H1 (cell line): ENCODE results near the gene SUV39H2. TPM values are rescaled to one million over a fixed set of nuclear protein-coding genes. Genes with fewer than 3 reads are reported as not detected.

Source experiments
- CTCF ChIA-PET: fragments of 300-600 bp; sonication (Branson Sonifier 250); formaldehyde crosslinking; loops from one replicate; lab custom pipeline; 2021; ENCODE audit not compliant: partially characterized antibody; lab: Charles Lee
- POLR2A ChIA-PET: fragments of 300-600 bp; sonication (Branson Sonifier 250); formaldehyde crosslinking; loops from one replicate; lab custom pipeline; 2021; ENCODE audit warnings: inconsistent platforms; ENCODE audit not compliant: partially characterized antibody; lab: Charles Lee
- DNase-seq, 2 experiments: peaks; one replicate each; pipeline versions ENCODE4 v3.0.0 to v3.0.0-alpha.2; 2010 to 2022; ENCODE audit warnings: low spot score in 2 of 2, low read depth in 1 of 2, mixed read lengths in 1 of 2
- FAIRE-seq: peaks from 2 replicates; lab custom pipeline; 2011; peaks lifted over from hg19 to GRCh38; lab: Jason Lieb, UNC
- H2AFZ ChIP-seq: 2 replicates; pipeline ENCODE4 v1.8.1; 2012; ENCODE audit warnings: low read length, inconsistent platforms
- H2AK5ac ChIP-seq: 2 replicates; pipeline ENCODE4 v1.6.1; 2013; ENCODE audit warnings: low read depth, low read length
- H2BK120ac ChIP-seq: replicated peaks from 2 replicates; pipeline ENCODE3; 2013; ENCODE audit warnings: low read depth, low read length, inconsistent platforms
- H2BK12ac ChIP-seq: 2 replicates; pipeline ENCODE4 v1.6.1; 2013; ENCODE audit warnings: low read depth, low read length
- H2BK15ac ChIP-seq: 2 replicates; pipeline ENCODE4 v1.6.1; 2013; ENCODE audit warnings: low read length
- H2BK20ac ChIP-seq: 2 replicates; pipeline ENCODE4 v1.6.1; 2013; ENCODE audit warnings: low read length
- H2BK5ac ChIP-seq: 2 replicates; pipeline ENCODE4 v1.6.1; 2013; ENCODE audit warnings: low read depth, low read length
- H3K14ac ChIP-seq: 2 replicates; pipeline ENCODE4 v1.6.1; 2013; ENCODE audit warnings: inconsistent platforms; ENCODE audit not compliant: insufficient read length
- H3K18ac ChIP-seq: 2 replicates; pipeline ENCODE4 v1.6.1; 2013; ENCODE audit warnings: low read length; ENCODE audit errors: extremely low read depth
- H3K23ac ChIP-seq: 2 replicates; pipeline ENCODE4 v1.6.1; 2013; ENCODE audit warnings: inconsistent platforms; ENCODE audit not compliant: insufficient read length
- H3K23me2 ChIP-seq: 2 replicates; pipeline ENCODE4 v1.6.1; 2013; ENCODE audit warnings: low read depth, low read length
- H3K27ac ChIP-seq: 2 replicates; pipeline ENCODE4 v1.6.1; 2011; ENCODE audit warnings: low read depth, low read length, inconsistent platforms
- H3K27me3 ChIP-seq, 4 experiments: replicated peaks in 1 of 4; 1 replicate in 1 of 4; 2 replicates in 3 of 4; pipeline versions ENCODE4 v1.6.1 to v1.8.1; 2011 to 2013; ENCODE audit warnings: low read length in 3 of 4, mild to moderate bottlenecking in 3 of 4, inconsistent platforms in 2 of 4, mixed read lengths in 2 of 4, moderate library complexity in 1 of 4; ENCODE audit not compliant: control insufficient read depth in 3 of 4, insufficient read depth in 3 of 4; ENCODE audit errors: extremely low read depth in 1 of 4
- H3K36me3 ChIP-seq, 4 experiments: 2 replicates each; pipeline versions ENCODE4 v1.6.1 to v1.8.1; 2011 to 2013; ENCODE audit warnings: mild to moderate bottlenecking in 4 of 4, low read length in 3 of 4, moderate library complexity in 2 of 4, control low read depth in 1 of 4, inconsistent platforms in 1 of 4; ENCODE audit not compliant: insufficient read depth in 4 of 4, control insufficient read depth in 2 of 4
- H3K4ac ChIP-seq: replicated peaks from 2 replicates; pipeline ENCODE3; 2013; ENCODE audit warnings: low read length, low read depth, mixed read lengths, inconsistent platforms; ENCODE audit not compliant: insufficient read length
- H3K4me1 ChIP-seq, 4 experiments: replicated peaks in 1 of 4; 1 replicate in 1 of 4; 2 replicates in 3 of 4; pipeline versions ENCODE4 v1.6.1 to v1.8.1; 2011 to 2013; ENCODE audit warnings: low read length in 3 of 4, inconsistent platforms in 2 of 4, mixed read lengths in 1 of 4; ENCODE audit not compliant: insufficient read depth in 4 of 4, control insufficient read depth in 3 of 4
- H3K4me2 ChIP-seq, 2 experiments: 2 replicates each; pipeline versions ENCODE4 v1.6.1 to v1.8.1; 2011 to 2013; ENCODE audit warnings: low read depth in 2 of 2, low read length in 2 of 2, control low read depth in 1 of 2, inconsistent platforms in 1 of 2, mild to moderate bottlenecking in 1 of 2; ENCODE audit not compliant: insufficient read depth in 1 of 2
- H3K4me3 ChIP-seq, 4 experiments: fragments of 200-600, 300-600 bp in 1 of 4; sonication (generic), shearing (Covaris generic), sonication (Bioruptor Twin) in 1 of 4; 2 replicates each; pipeline versions ENCODE4 v1.5.1 to v1.8.1; 2011 to 2016; ENCODE audit warnings: low read length in 4 of 4, low read depth in 3 of 4, control low read depth in 2 of 4, inconsistent platforms in 2 of 4, mild to moderate bottlenecking in 2 of 4, mixed read lengths in 1 of 4, moderate library complexity in 1 of 4; ENCODE audit not compliant: insufficient read depth in 2 of 4; ENCODE audit errors: extremely low read depth in 1 of 4
- H3K56ac ChIP-seq: replicated peaks from 2 replicates; pipeline ENCODE3; 2013; ENCODE audit warnings: low read depth, mild to moderate bottlenecking, mixed read lengths, low read length, inconsistent platforms; ENCODE audit not compliant: insufficient read length
- H3K79me1 ChIP-seq: 2 replicates; pipeline ENCODE4 v1.6.1; 2013; ENCODE audit warnings: low read depth, low read length, control low read depth
- H3K79me2 ChIP-seq, 2 experiments: 2 replicates each; pipeline versions ENCODE4 v1.6.1 to v1.8.1; 2012 to 2013; ENCODE audit warnings: low read length in 2 of 2, mild to moderate bottlenecking in 2 of 2, inconsistent platforms in 1 of 2; ENCODE audit not compliant: insufficient read depth in 2 of 2, control insufficient read depth in 1 of 2
- H3K9ac ChIP-seq, 4 experiments: replicated peaks in 1 of 4; 1 replicate in 1 of 4; 2 replicates in 3 of 4; pipeline versions ENCODE4 v1.6.1 to v1.8.1; 2011 to 2013; ENCODE audit warnings: low read depth in 3 of 4, low read length in 3 of 4, control low read depth in 2 of 4, mild to moderate bottlenecking in 2 of 4, moderate library complexity in 2 of 4, inconsistent platforms in 1 of 4; ENCODE audit errors: extremely low read depth in 1 of 4
- H3K9me3 ChIP-seq, 2 experiments: 2 replicates each; pipeline versions ENCODE4 v1.6.1 to v1.8.1; 2012 to 2013; ENCODE audit warnings: mild to moderate bottlenecking in 2 of 2, moderate library complexity in 2 of 2, control low read depth in 1 of 2, inconsistent platforms in 1 of 2, low read depth in 1 of 2, low read length in 1 of 2, mixed read lengths in 1 of 2; ENCODE audit not compliant: insufficient read depth in 2 of 2
- H4K20me1 ChIP-seq, 2 experiments: replicated peaks in 1 of 2; 2 replicates each; pipeline versions ENCODE3 to v1.8.1; 2011 to 2013; ENCODE audit warnings: inconsistent platforms in 2 of 2, low read length in 2 of 2, mild to moderate bottlenecking in 1 of 2; ENCODE audit not compliant: insufficient read depth in 2 of 2, control insufficient read depth in 1 of 2
- H4K5ac ChIP-seq: 2 replicates; pipeline ENCODE4 v1.6.1; 2013; ENCODE audit warnings: low read length, low read depth, mixed read lengths, inconsistent platforms; ENCODE audit not compliant: insufficient read length
- H4K8ac ChIP-seq: 2 replicates; pipeline ENCODE4 v1.8.0; 2013; ENCODE audit warnings: mild to moderate bottlenecking, moderate library complexity, low read length, inconsistent platforms; ENCODE audit not compliant: insufficient read depth; ENCODE audit errors: extremely low read depth
- H4K91ac ChIP-seq: replicated peaks from 2 replicates; pipeline ENCODE3; 2013; ENCODE audit warnings: low read length, mixed read lengths, inconsistent platforms; ENCODE audit not compliant: insufficient read length
- BRCA1 ChIP-seq: IDR thresholded peaks from 2 replicates; pipeline ENCODE4 v1.6.1; 2012; ENCODE audit warnings: low read depth, low read length, improper control_type of control experiment
- CHD1 ChIP-seq: IDR thresholded peaks from 2 replicates; pipeline ENCODE4 v1.6.1; 2012; ENCODE audit warnings: low read depth, low read length, improper control_type of control experiment
- CREB1 ChIP-seq: IDR thresholded peaks from 2 replicates; pipeline ENCODE4 v1.6.1; 2012; ENCODE audit warnings: inconsistent platforms
- EZH2 ChIP-seq: fragments of 200-600 bp; sonication (generic); IDR thresholded peaks from 2 replicates; pipeline ENCODE4 v1.7.1; 2012; ENCODE audit warnings: low read depth, mild to moderate bottlenecking, moderate library complexity, low read length, inconsistent platforms; ENCODE audit not compliant: severe bottlenecking
- GABPA ChIP-seq: IDR thresholded peaks from 2 replicates; pipeline ENCODE4 v1.6.1; 2011; ENCODE audit warnings: mild to moderate bottlenecking, low read length, moderate library complexity, borderline replicate concordance; ENCODE audit not compliant: insufficient read depth
- GTF2F1 ChIP-seq: IDR thresholded peaks from 2 replicates; pipeline ENCODE4 v1.6.1; 2012; ENCODE audit warnings: low read depth, low read length, improper control_type of control experiment, borderline replicate concordance
- JUND ChIP-seq: IDR thresholded peaks from 2 replicates; pipeline ENCODE4 v1.6.1; 2011; ENCODE audit warnings: mild to moderate bottlenecking, improper control_type of control experiment, low read length
- MAFK ChIP-seq: IDR thresholded peaks from 2 replicates; pipeline ENCODE4 v1.6.1; 2012; ENCODE audit warnings: low read depth, mild to moderate bottlenecking, improper control_type of control experiment, low read length
- NANOG ChIP-seq: IDR thresholded peaks from 2 replicates; pipeline ENCODE4 v1.6.1; 2011; ENCODE audit warnings: low read length, low read depth, mild to moderate bottlenecking, inconsistent platforms; ENCODE audit not compliant: insufficient read depth, poor library complexity, severe bottlenecking
- POLR2AphosphoS5 ChIP-seq: IDR thresholded peaks from 2 replicates; pipeline ENCODE4 v1.6.1; 2011; ENCODE audit warnings: low read depth, low read length
- TAF1 ChIP-seq: IDR thresholded peaks from 2 replicates; pipeline ENCODE4 v1.6.1; 2011; ENCODE audit warnings: mild to moderate bottlenecking, low read depth, low read length
- TBP ChIP-seq: IDR thresholded peaks from 2 replicates; pipeline ENCODE4 v1.6.1; 2011; ENCODE audit warnings: low read depth, low read length, improper control_type of control experiment
- TEAD4 ChIP-seq: IDR thresholded peaks from 2 replicates; pipeline ENCODE4 v1.6.1; 2012; ENCODE audit warnings: low read depth, low read length, inconsistent platforms, mixed read lengths
- ZNF274 ChIP-seq: IDR thresholded peaks from 2 replicates; pipeline ENCODE4 v1.7.0; 2012; ENCODE audit warnings: low read length, borderline replicate concordance; ENCODE audit errors: extremely low read depth
- WGBS, 2 experiments: shearing (Covaris generic) in 1 of 2; methylation state at CpG; one replicate each; pipeline versions ENCODE4 v1.1.6 to v1.1.7; 2013 to 2015; ENCODE audit warnings: low lambda C conversion rate in 2 of 2, mixed read lengths in 2 of 2, inconsistent platforms in 1 of 2, low coverage in 1 of 2, missing lambda C conversion rate in 1 of 2; ENCODE audit not compliant: insufficient replicate concordance in 2 of 2, insufficient coverage in 1 of 2, insufficient read length in 1 of 2; ENCODE audit errors: extremely low coverage in 1 of 2, missing lambda C conversion rate in 1 of 2; 5-methylcytosine and 5-hydroxymethylcytosine counted together
- polyA plus RNA-seq, 7 experiments: library from polyadenylated mRNA; depleted of rRNA in 3 of 7; stranded (reverse) in 5 of 7; unstranded in 2 of 7; fragments of >200 nt in 5 of 7; fragments of 200-250 nt in 2 of 7; gene quantifications; 1 replicate in 5 of 7; 2 replicates in 1 of 7; 4 replicates in 1 of 7; pipeline versions ENCODE4 v1.2.1 to v1.2.3, GENCODE V29; 2011 to 2013; ENCODE audit warnings: missing spikeins in 2 of 7, mixed read lengths in 2 of 7
- total RNA-seq: library from RNA; stranded (reverse); fragmentation: NEBNext Ultra II Directional; extraction: Animal tissue kit (Norgen Biotek cat#: 25700); gene quantifications from 2 replicates; pipeline ENCODE4 v1.2.1, GENCODE V29; 2021
- TF ChIP-seq, protein P1 (sequence below): IDR thresholded peaks from 2 replicates; pipeline ENCODE4 v1.6.1; 2011; ENCODE audit warnings: low read depth, mild to moderate bottlenecking, low read length; ENCODE audit not compliant: insufficient read depth

Gene SUV39H2
- total and polyA plus RNA-seq, 2 of the 8 experiments (the other 6 are each of a cell fraction or from before 2014, with no cell fraction given) = 19.4 to 62.3 TPM

- H3K4me1 ChIP-seq = no peaks in the 10 kb centered on the region
- whole genome bisulfite sequencing, 2 experiments = 94% methylated on average over 1 of the region's 1 CpG; no CpG with 5 or more reads in 1 of the 2 experiments
- no peak overlapping the region for H3K27ac ChIP-seq
- no peak overlapping the region for H3K56ac ChIP-seq
- H3K36me3 ChIP-seq = peaks cover 0 to 34% (median 3%) of the 10 kb centered on the region in 4 experiments; a peak in 6 of 8 replicates
- no peak overlapping the region for H4K8ac ChIP-seq
- H4K20me1 ChIP-seq = peaks cover 0 to 3% of the 10 kb centered on the region in 2 experiments
- H3K23me2 ChIP-seq = no peaks in the 10 kb centered on the region
- no peak overlapping the region for H2BK5ac ChIP-seq
- H3K4ac ChIP-seq = no peak overlapping the region
- H2BK120ac ChIP-seq = no peak overlapping the region
- H3K27me3 ChIP-seq = no peaks in the 10 kb centered on the region
- H3K14ac ChIP-seq = no peak overlapping the region
- no peak for DNase-seq
- TF ChIP-seq TEAD4 (no peak), CHD1 (no peak), ZNF274 (no peak), JUND (no peak), MAFK (no peak), POLR2AphosphoS5 (no peak), BRCA1 (no peak), GABPA (no peak), TAF1 (no peak), TBP (no peak), NANOG (no peak), CREB1 (no peak), GTF2F1 (no peak), EZH2 (no peak)
- TF ChIP-seq, protein P1, sequence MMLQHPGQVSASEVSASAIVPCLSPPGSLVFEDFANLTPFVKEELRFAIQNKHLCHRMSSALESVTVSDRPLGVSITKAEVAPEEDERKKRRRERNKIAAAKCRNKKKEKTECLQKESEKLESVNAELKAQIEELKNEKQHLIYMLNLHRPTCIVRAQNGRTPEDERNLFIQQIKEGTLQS = no peak
- no peaks in the 10 kb centered on the region for H3K9me3 ChIP-seq
- H2AFZ ChIP-seq = no peak overlapping the region
- no peak overlapping the region for H4K5ac ChIP-seq
- H3K79me1 ChIP-seq = no peaks in the 10 kb centered on the region
- no peak overlapping the region for H2BK15ac ChIP-seq
- no peak overlapping the region for H3K9ac ChIP-seq
- H2AK5ac ChIP-seq = no peak overlapping the region
- H3K79me2 ChIP-seq = no peaks in the 10 kb centered on the region
- H3K18ac ChIP-seq = no peak overlapping the region
- no peak overlapping the region for H4K91ac ChIP-seq
- H2BK12ac ChIP-seq = no peak overlapping the region
- no peak overlapping the region for H3K23ac ChIP-seq
- no peak for FAIRE-seq
- ChIA-PET POLR2A (no interaction called here), CTCF (no interaction called here)
- no peak overlapping the region for H3K4me3 ChIP-seq
- no peak overlapping the region for H2BK20ac ChIP-seq
- H3K4me2 ChIP-seq = no peak overlapping the region
These were observed 23.2 kb upstream of the SUV39H2 start for GRCh38 chr10:14855453-14855852.
